SK-N-MC (cell line): ENCODE results near the gene TRIM2.

Experiments used
- EZH2 ChIP-seq: fragments of 200-600 bp; sonication (generic); IDR thresholded peaks from one replicate; pipeline ENCODE4 v1.6.1; 2017; ENCODE audit warnings: antibody characterized with exemption
- FOXP2 ChIP-seq: optimal IDR thresholded peaks from 2 replicates; pipeline ENCODE3; 2011; ENCODE audit warnings: mild to moderate bottlenecking, moderate library complexity; ENCODE audit not compliant: insufficient read depth; ENCODE audit errors: extremely low read length, control extremely low read depth
- POLR2AphosphoS5 ChIP-seq: IDR thresholded peaks from 2 replicates; pipeline ENCODE4 v1.6.1; 2012; ENCODE audit warnings: mild to moderate bottlenecking, low read depth, low read length, borderline replicate concordance

DNA sequence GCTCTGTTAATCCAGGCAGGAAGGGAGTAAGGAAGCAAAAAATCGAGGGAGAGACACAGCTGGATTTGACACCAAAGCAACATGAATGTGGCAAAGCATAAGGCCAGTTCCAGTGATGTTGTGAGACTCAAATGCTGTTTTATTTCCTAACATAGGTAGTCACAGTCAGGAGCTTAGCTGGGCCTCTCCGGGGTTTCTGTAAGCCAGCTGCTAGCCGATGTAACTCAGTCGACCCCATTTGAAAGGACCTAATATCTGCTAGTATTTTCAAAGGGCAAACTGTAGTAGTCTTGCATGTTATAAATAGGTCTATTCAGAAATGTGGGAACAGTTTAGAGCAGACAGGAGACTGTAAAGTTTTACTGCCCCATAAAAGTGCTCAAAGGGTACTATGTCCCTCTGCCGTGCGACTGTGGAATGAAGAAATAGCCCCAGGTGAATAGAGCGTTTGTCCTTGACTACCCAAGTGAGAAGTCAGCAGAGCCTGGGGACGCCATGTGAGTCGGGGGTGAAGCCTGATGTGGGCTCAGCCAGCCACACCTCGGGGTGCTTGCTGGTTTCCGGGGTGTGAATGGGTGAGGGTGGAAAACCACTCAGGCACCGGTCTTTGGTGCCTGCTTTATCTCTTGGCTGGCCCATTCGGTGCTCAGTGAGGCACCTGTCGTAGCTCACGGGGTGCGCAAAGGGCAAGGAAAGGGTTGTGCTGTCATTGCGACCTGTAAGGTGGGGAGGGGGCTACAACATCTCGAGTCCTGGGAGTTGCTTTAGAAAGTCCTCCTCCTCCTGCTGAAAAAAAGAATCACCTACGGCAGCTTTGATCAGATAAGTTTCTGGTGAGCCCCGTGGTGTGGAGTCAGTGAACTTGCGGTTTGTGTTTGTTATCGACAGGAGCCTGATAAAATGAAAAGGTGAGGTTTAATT is 745 bp downstream of the TRIM2 start:
- no peak for TF ChIP-seq POLR2AphosphoS5
- TF ChIP-seq EZH2 = no peak
- no peak for TF ChIP-seq FOXP2
